ENCODE results near the gene SHISA5.
"Not testable (repeated sequence)": the region's sequence is repeated elsewhere in the genome, so short reads cannot be mapped to it uniquely, and the experiment has no call there.

The SHISA5 gene

DNA sequence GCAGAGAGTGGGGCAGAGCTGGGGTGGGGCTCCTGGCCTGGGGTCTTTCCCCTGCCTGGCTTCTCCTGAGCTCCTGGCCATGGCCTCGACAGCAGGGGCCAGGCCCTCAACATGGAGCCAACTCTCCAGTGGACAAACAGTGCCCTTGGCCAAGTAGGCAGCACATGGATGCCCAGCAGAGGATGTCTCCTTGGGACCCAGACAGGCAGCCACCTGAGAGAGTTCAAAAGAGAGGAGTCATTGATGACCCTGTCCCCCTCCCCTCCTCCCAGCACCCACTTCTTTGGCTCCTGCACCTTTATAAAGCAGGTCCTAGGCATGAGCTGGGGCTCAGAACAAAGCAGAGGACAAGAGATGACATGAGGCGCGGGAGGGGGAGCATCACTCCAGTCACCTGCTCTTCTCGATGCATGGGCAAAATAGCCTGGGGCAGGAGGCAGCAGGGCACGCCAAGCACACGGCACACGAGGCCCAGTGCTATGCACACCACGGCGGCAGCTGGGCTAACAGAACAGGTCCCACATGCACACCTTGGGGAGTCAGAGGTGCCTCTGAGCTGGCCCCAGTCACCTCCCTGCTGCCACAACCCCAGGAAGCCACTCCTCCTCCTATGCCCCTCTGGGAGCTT is 27.4 kb downstream of the SHISA5 start:
- H3K27ac ChIP-seq (ENCODE audit: low read length) = no peak overlapping the region
- H3K36me3 ChIP-seq (replicated peaks; ENCODE audit: low read depth, low read length) = no peaks in the 10 kb centered on the region
- peaks cover 6% of the 10 kb centered on the region for H3K79me2 ChIP-seq (ENCODE audit: low read length)
- H3K4me3 ChIP-seq (ENCODE audit: low read length) = no peak overlapping the region
- no peak overlapping the region for H3K9ac ChIP-seq (ENCODE audit: low read length)
- no peaks in the 10 kb centered on the region for H4K20me1 ChIP-seq (ENCODE audit: insufficient read depth, low read length)
- peaks cover 19% of the 10 kb centered on the region for H3K4me1 ChIP-seq (ENCODE audit: low read length)
- no peaks in the 10 kb centered on the region for H3K27me3 ChIP-seq (ENCODE audit: low read depth, low read length)
- H2AFZ ChIP-seq (ENCODE audit: low read depth, low read length) = no peak overlapping the region
- no peaks in the 10 kb centered on the region for H3K9me3 ChIP-seq (ENCODE audit: insufficient read depth, low read length)
- no peak overlapping the region for H3K4me2 ChIP-seq (ENCODE audit: low read length)
- TF ChIP-seq, protein P1, sequence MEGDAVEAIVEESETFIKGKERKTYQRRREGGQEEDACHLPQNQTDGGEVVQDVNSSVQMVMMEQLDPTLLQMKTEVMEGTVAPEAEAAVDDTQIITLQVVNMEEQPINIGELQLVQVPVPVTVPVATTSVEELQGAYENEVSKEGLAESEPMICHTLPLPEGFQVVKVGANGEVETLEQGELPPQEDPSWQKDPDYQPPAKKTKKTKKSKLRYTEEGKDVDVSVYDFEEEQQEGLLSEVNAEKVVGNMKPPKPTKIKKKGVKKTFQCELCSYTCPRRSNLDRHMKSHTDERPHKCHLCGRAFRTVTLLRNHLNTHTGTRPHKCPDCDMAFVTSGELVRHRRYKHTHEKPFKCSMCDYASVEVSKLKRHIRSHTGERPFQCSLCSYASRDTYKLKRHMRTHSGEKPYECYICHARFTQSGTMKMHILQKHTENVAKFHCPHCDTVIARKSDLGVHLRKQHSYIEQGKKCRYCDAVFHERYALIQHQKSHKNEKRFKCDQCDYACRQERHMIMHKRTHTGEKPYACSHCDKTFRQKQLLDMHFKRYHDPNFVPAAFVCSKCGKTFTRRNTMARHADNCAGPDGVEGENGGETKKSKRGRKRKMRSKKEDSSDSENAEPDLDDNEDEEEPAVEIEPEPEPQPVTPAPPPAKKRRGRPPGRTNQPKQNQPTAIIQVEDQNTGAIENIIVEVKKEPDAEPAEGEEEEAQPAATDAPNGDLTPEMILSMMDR (IDR thresholded peaks at IDR 0.05; ENCODE audit: low read depth, low read length) = no peak
- TF ChIP-seq EZH2phosphoT487 (IDR thresholded peaks at IDR 0.05; ENCODE audit: low read depth) = no peak

DNA sequence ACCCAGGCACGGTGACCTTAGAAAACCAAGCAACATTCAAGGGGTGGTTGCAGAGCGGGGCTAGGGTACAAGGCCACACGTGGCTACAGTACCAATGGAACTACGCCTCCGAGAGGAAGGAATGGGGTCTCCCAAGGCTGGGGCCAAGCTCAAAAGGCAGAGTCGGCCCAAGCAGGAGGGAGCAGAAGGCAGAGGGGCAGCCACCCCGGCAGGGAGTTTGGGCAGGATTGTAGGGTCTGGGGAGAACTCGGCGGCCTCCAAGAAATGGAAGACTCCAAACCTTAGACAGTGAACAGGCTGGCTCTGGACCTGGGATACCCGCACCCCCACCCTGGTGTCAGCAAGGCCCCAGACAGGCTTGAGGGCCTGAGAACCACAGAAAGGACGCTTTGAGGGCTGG is 28.8 kb downstream of the SHISA5 start:
- no peaks in the 10 kb centered on the region for H3K36me3 ChIP-seq (replicated peaks; ENCODE audit: low read depth, low read length)
- no peak overlapping the region for H3K4me3 ChIP-seq (ENCODE audit: low read length)
- no peak overlapping the region for H2AFZ ChIP-seq (ENCODE audit: low read depth, low read length)
- no peaks in the 10 kb centered on the region for H3K27me3 ChIP-seq (ENCODE audit: low read depth, low read length)
- H3K27ac ChIP-seq (ENCODE audit: low read length) = no peak overlapping the region
- H3K4me2 ChIP-seq (ENCODE audit: low read length) = no peak overlapping the region
- H3K4me1 ChIP-seq (ENCODE audit: low read length) = peaks cover 21% of the 10 kb centered on the region
- H3K9me3 ChIP-seq (ENCODE audit: insufficient read depth, low read length) = no peaks in the 10 kb centered on the region
- H4K20me1 ChIP-seq (ENCODE audit: insufficient read depth, low read length) = no peaks in the 10 kb centered on the region
- TF ChIP-seq EZH2phosphoT487 (IDR thresholded peaks at IDR 0.05; ENCODE audit: low read depth) = no peak
- TF ChIP-seq, protein P1 (IDR thresholded peaks at IDR 0.05; ENCODE audit: low read depth, low read length) = no peak
- peaks cover 17% of the 10 kb centered on the region for H3K79me2 ChIP-seq (ENCODE audit: low read length)
- no peak overlapping the region for H3K9ac ChIP-seq (ENCODE audit: low read length)

DNA sequence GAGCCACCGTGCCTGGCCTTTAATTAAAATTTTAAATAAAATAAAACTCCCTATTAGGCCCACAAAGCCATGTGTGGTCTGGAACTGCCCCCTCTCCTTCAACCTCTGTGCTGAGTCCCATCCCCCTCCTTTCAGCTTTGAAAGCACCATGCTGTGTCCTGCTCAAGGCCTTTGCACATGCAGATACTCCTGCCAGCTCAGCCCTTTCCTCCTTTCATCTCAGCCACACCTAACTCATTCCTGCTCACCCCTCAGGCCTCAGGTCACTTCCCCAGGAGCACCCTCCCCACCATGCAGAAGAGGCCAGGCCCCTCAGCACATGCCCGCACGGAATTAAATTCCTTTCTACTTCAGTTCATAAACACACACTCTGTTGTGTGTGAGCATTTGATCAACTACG is 29.4 kb downstream of the SHISA5 start:
- no peaks in the 10 kb centered on the region for H3K27me3 ChIP-seq (ENCODE audit: low read depth, low read length)
- TF ChIP-seq, protein P1 (IDR thresholded peaks at IDR 0.05; ENCODE audit: low read depth, low read length) = no peak
- TF ChIP-seq EZH2phosphoT487 (IDR thresholded peaks at IDR 0.05; ENCODE audit: low read depth) = no peak
- no peaks in the 10 kb centered on the region for H3K9me3 ChIP-seq (ENCODE audit: insufficient read depth, low read length)
- H2AFZ ChIP-seq (ENCODE audit: low read depth, low read length) = no peak overlapping the region
- H3K36me3 ChIP-seq (replicated peaks; ENCODE audit: low read depth, low read length) = peaks cover 4% of the 10 kb centered on the region
- peaks cover 23% of the 10 kb centered on the region for H3K79me2 ChIP-seq (ENCODE audit: low read length)
- peaks cover 21% of the 10 kb centered on the region for H3K4me1 ChIP-seq (ENCODE audit: low read length)
- no peak overlapping the region for H3K9ac ChIP-seq (ENCODE audit: low read length)
- H3K27ac ChIP-seq (ENCODE audit: low read length) = no peak overlapping the region
- no peak overlapping the region for H3K4me2 ChIP-seq (ENCODE audit: low read length)
- no peak overlapping the region for H3K4me3 ChIP-seq (ENCODE audit: low read length)
- H4K20me1 ChIP-seq (ENCODE audit: insufficient read depth, low read length) = no peaks in the 10 kb centered on the region

DNA sequence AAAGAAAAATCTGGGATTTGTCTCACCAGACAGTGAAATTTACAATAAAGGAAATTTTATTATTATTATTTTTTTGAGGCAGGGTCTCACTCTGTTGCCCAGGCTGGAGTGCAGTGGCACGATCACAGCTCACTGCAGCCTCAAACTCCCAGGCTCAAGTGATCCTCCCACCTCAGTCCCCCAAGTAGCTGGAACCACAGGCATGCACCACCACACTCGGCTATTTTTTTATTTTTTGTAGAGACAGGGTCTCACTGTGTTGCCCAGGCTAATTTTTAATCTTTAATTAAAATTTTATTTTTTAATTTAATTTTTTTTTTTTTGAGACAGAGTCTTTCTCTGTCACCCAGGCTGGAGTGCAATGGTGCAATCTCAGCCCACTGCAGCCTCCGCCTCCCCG is 29.9 kb downstream of the SHISA5 start:
- not testable (repeated sequence) for H3K9ac ChIP-seq (ENCODE audit: low read length); H2AFZ ChIP-seq (ENCODE audit: low read depth, low read length); H4K20me1 ChIP-seq (ENCODE audit: insufficient read depth, low read length); H3K36me3 ChIP-seq (replicated peaks; ENCODE audit: low read depth, low read length); H3K9me3 ChIP-seq (ENCODE audit: insufficient read depth, low read length); H3K4me3 ChIP-seq (ENCODE audit: low read length); H3K27me3 ChIP-seq (ENCODE audit: low read depth, low read length); H3K4me2 ChIP-seq (ENCODE audit: low read length); H3K27ac ChIP-seq (ENCODE audit: low read length)
- Histone ChIP-seq H3K4me1 (ENCODE audit: low read length) (peaks cover 21% of the 10 kb centered on the region), H3K79me2 (ENCODE audit: low read length) (peaks cover 29% of the 10 kb centered on the region)
